ENCODE results near the gene CLVS2.

Gene CLVS2, protein sequence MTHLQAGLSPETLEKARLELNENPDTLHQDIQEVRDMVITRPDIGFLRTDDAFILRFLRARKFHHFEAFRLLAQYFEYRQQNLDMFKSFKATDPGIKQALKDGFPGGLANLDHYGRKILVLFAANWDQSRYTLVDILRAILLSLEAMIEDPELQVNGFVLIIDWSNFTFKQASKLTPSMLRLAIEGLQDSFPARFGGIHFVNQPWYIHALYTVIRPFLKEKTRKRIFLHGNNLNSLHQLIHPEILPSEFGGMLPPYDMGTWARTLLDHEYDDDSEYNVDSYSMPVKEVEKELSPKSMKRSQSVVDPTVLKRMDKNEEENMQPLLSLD

GRCh38 chr6:122995921-122996793 lies at the start of gene CLVS2:
Gene CLVS2, plus strand, starts transcription at chr6:122996235. Its CDS starts 1,543 bp downstream, at chr6:122997778.
- no peak for DNase-seq

DNA sequence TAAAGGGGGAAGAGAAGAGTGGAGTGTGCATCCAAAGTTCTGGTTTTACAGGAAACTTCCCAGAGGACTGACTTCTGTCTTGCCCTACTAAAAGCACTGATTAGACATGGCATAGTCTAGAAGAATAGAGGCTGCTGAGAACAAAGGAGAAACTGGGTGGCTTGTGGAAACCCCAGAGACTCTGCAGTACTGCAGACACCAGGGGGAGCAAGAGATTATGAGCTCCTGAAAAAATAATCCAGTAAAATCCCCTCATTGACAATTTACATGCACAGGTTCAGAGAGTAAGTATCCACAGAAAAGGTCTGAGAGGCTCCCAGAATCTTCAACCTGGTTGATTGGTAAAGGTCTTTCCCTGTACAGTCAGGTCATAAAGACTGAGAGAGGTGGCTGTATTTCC lies 48.7 kb upstream of the CLVS2 start:
- DNase-seq: no peak

DNA sequence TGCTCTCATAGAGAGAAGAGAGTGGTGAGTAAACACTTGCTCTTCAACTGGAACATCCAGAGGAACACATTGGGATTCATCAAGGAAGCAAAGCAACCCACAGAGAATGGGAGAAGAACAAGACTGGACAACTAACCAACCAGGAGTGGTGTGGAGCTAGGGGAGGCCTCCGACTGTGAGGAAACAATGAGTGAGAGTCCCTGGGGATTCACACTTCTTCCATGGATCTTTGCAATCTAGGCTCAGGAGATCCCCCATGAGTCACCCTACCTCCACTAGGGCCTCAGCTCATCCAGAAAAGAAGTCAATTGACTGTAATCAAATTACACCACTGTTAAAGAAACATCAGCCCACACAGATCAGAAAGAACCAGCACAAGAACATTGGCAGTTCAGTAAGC lies 42.3 kb upstream of the CLVS2 start:
- no peak for DNase-seq

- no peak for DNase-seq
These were observed 39.7 kb upstream of the CLVS2 start for GRCh38 chr6:122956376-122956775.

- DNase-seq: no peak
These were observed 33.9 kb upstream of the CLVS2 start for GRCh38 chr6:122962000-122962624.

DNA sequence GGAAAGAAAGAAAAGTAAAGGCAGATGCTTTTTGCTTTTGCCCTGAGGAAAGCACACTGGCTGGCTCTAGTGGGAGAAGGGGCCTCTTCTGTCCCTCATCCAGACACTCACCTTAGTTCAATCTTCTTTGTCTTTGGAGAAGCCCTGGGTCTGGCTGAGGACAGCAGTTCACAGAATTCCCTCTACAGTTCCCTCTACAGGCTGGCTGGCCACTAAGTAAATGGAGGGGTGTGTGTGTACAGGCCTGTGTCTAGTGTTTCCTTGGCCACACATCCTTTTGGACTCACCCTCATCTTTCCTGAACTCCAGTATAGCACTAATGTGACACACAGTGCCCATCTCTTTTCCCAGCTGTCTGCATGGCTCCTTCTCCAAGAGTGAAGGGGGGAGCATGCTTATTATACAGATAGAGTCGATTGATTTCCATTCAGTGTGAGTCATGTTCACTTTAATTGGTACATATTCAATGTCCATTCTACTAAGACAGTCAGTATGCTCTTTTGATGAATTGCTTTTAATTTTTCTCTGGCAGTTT lies 26.0 kb upstream of the CLVS2 start:
- DNase-seq: no peak

- DNase-seq: no peak
These were observed 18.9 kb upstream of the CLVS2 start for GRCh38 chr6:122977180-122977579.

- DNase-seq: no peak
These were observed 11.6 kb upstream of the CLVS2 start for GRCh38 chr6:122984393-122984792.

DNA sequence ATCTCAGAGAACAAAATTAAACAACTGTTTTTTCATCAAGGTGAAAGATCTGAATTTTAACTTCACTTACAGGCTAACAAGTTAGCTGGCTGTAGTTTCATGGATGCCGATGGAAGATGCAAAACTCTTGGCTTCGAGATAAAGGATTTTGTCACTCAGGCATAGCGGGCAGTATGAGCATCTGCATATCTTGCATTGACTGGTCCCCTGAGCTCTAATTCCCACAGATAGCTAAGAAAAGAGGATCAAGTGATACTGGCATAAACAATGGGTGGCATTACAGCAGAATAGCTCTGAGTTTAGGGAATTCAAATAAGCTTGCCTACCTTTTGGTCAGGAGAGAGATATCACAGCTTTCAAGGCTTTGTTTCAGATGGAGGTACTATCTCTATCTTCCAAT lies 1.8 kb upstream of the CLVS2 start:
- no peak for DNase-seq

DNA sequence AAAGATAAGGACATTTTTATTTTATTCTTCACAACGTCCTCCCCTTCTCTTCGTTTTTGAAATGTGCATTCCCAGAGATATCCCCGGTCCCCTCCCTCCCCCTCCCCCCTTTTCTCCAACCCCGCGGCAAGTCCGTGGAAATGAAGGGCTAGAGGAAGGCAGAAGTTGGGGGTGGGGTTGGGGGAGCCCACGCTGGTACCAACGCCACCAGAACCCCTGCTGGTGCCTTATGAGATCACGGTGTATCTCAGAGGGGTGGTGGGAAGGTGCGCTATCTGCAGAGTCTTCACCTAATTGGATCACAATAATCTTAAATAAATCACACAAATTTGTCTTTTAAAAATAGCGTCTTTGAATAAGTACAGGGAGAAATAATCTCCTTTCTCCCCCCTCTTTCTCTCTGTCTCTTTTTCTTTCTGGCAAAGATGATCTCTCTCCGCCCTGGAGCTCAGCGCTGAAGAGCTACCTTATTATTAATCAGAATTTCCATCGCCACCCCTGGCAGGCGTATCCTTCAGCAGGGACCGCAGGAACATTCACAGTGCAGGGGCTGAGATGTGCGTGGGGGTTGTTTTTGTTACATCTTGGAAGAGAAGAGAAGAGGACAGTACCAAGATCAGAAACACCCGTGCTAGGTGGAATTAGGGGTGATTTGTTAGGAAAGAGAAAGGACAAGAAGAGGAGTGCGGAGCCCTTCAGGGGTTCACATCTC lies 915 bp downstream of the CLVS2 start:
- DNase-seq: no peak

DNA sequence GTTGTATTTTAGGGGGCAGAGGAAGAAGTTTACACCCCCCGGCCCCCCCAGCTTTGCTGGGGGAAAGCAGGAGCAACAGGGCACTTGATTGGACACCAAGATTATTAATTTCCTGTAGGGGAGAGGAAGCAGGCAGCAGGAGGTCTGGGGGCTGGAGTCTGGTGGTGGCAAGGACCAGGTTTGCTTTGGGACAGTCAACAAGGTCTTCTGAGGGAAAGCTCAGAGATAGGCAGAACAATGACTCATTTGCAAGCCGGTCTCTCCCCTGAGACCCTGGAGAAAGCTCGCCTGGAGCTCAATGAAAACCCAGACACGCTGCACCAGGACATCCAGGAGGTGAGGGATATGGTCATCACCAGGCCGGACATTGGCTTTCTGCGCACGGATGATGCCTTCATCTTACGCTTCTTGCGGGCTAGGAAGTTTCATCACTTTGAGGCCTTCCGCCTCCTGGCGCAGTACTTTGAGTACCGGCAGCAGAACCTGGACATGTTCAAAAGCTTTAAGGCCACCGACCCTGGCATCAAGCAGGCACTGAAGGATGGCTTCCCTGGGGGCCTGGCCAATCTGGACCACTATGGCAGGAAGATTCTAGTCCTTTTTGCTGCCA lies 1.6 kb downstream of the CLVS2 start:
- DNase-seq: no peak

- no peak for DNase-seq
These were observed 2.5 kb downstream of the CLVS2 start for GRCh38 chr6:122998403-122998975.

GRCh38 chr6:123000244-123000770 lies 4.3 kb downstream of the CLVS2 start:
- no peak for DNase-seq

DNA sequence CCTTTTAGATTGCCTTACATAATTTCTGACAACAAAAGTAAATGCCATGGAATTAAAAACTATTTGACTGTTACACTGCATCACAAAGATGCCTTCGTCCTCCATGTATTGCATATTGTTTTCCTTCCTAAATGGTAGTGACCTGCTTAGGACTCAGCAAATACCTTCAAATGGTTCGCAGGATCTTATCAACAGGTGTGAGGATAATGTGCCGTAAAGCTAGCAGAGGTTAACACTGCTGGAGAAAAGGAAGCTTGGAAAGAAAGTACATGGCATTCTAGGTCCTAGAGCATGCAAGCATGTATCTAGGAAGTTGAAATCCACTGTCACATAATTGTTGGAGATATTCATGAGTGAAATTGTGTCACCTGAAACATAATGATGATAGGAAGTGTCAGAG lies 5.5 kb downstream of the CLVS2 start:
- no peak for DNase-seq

DNA sequence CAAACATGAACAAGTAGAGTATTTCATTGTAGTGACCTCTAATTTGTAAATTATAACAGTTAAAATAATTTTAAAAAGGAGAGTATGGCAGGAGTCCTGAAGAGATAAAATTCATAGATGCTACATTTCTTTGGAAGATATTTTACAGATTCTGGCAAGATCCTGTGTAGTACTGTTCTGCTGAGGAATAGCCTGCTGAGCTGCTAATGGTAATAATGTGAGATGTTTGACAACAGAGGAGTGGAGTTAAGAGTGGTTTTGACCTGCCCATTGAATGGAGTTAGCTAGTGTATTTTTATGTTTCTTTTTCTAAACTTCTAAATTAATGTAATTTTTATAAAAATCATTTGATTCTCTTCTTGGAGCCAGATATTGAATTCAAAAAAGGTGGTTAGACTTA lies 11.8 kb downstream of the CLVS2 start:
- no peak for DNase-seq

- DNase-seq: no peak
These were observed 13.0 kb downstream of the CLVS2 start for GRCh38 chr6:123009059-123009458.

- DNase-seq: no peak
These were observed 18.8 kb downstream of the CLVS2 start for GRCh38 chr6:123014835-123015234.

DNA sequence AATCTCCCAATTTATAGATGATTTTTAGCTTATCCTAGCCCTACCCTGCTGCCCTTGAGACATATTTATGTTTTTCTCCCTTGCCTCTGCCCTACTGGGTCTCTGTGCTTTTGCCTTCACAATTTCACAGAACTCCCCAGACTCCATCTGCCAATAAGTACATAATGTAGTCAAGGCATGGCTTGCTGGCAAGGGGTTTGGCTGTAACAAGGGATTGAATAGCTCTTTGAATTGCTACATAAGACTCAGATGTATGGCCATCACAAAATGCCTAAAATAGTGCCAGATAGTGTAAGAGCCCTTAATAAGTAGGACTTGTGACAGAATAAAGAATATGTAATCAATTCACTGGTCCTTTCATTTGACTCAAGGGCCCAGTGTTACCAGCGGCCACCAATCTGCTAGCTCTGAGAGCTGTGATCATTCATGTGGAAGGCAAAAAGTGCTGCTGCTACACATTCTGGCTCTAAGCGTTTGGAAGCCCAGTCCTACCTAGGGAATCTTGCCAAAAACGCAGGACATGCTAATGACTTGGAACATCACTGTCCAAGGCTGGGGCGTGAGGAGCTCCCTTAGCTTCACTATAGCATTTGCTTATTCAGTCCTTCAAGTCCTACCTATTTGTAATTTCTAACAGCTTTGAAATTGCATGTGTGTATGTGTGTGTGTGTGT lies 20.5 kb downstream of the CLVS2 start:
- DNase-seq: no peak

- no peak for DNase-seq
These were observed 21.2 kb downstream of the CLVS2 start for GRCh38 chr6:123017104-123017682.

- no peak for DNase-seq
These were observed 26.9 kb downstream of the CLVS2 start for GRCh38 chr6:123022975-123023374.

- no peak for DNase-seq
These were observed 28.9 kb downstream of the CLVS2 start for GRCh38 chr6:123024976-123025375.
